Activated naive CD8-positive, alpha-beta T cell treated with anti-CD3 and anti-CD28 coated beads, Interleukin-2, amount 10 ng/mL, durations not matched to agents 7 days and 5 days (primary cell): Measurements from ENCODE around the gene KXD1. TPM values are rescaled to one million over a fixed set of nuclear protein-coding genes. Genes with fewer than 3 reads are reported as not detected.
"Not testable (repeated sequence)": the region's sequence is repeated elsewhere in the genome, so short reads cannot be mapped to it uniquely, and the experiment has no call there.

ENCODE experiments used
- ATAC-seq: fragments of 150-1000 bp; cut with Tn5 transposase; one replicate; pipeline ENCODE4 v1.10.0; 2021; ENCODE audit warnings: low read depth, moderate library complexity
- POLR2A ChIA-PET: fragments of 350-600 bp; sonication (Branson Sonifier 250); formaldehyde crosslinking; loops from one replicate; lab custom pipeline; 2021; ENCODE audit warnings: antibody characterized with exemption; lab: Charles Lee
- DNase-seq: peaks from one replicate; pipeline ENCODE4 v3.0.0; 2021
- H3K27ac Mint-ChIP-seq: one replicate; pipeline ENCODE4 v1.8.0; 2022; ENCODE audit warnings: mild to moderate bottlenecking, mixed read lengths
- H3K27me3 Mint-ChIP-seq: one replicate; pipeline ENCODE4 v1.8.0; 2022; ENCODE audit warnings: mild to moderate bottlenecking, moderate library complexity, mixed read lengths
- H3K36me3 Mint-ChIP-seq: one replicate; pipeline ENCODE4 v1.8.0; 2021; ENCODE audit warnings: mild to moderate bottlenecking, mixed read lengths
- H3K4me1 Mint-ChIP-seq: one replicate; pipeline ENCODE4 v1.8.0; 2021; ENCODE audit warnings: mixed read lengths
- H3K4me3 Mint-ChIP-seq: one replicate; pipeline ENCODE4 v1.8.0; 2022; ENCODE audit warnings: mild to moderate bottlenecking, moderate library complexity, mixed read lengths
- H3K9me3 Mint-ChIP-seq: one replicate; pipeline ENCODE4 v1.8.0; 2021; ENCODE audit warnings: mixed read lengths
- total RNA-seq, 2 experiments: library from RNA; stranded (reverse); gene quantifications; one replicate each; pipeline ENCODE4 v1.2.3, GENCODE V29; 2021

The KXD1 gene
- total RNA-seq, 2 experiments from 2014 or later = 96.7 to 105 TPM

DNA sequence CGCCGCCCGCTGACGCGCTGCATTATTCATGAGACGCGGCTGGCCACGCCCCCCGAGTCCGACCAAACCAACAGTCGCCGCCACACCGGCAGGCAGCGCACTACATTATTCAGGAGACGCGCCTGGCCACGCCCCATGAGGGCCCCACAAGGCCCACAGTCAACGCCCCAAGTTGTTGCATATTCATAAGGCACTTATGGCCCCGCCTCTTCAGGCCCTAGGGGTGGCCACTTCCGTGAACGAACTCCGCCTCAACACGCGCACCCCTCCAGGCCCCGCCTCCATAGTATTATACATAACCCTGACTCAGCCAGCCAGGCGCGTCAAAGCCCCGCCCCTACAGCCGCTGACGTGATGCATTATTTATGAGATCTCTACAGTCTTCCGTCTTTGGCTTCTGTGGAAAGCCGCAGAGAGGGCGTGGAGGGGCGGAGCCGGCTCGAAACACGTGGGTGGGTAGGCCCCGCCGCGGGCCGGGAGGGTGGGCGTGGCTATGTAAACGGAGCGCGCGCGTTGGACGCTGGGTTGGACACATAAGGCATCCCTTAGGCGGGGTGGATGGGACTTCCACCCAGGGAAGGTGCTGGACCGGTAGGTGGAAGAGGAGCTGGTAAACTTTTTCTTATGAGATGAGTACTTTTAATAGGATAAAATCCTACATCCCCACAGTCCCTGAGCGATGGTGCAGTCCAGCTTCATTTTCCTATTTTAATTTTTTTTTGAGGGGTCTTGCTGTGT lies 35.4 kb upstream of the KXD1 start:
- peak; percentile 92 for ATAC-seq
- no peaks in the 10 kb centered on the region for H3K9me3 Mint-ChIP-seq

DNA sequence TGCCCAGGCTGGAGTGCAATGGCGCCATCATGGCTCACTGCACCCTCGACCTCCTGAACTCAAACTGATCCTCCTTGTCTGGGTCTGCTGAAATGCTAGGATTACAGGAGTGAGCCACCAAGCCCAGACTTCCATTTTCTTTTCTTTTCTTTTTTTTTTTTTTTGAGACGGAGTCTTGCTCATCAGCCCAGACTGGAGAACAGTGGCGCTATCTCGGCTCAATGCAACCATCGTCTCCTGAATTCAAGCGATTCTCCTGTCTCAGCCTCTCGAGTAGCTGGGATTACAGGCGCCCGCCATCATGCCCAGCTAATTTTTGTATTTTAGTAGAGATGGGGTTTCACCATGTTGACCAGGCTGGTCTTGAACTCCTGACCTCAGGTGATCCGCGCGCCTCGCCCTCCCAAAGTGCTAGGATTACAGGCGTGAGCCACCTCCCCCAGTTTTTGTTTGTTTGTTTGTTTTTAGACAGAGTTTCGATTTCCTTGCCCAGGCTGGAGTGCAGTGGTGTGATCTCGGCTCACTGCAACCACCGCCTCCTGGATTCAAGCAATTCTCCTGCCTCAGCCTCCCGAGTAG lies 34.7 kb upstream of the KXD1 start:
- not testable (repeated sequence) for H3K27me3 Mint-ChIP-seq, H3K4me1 Mint-ChIP-seq, ATAC-seq, H3K36me3 Mint-ChIP-seq, DNase-seq, H3K9me3 Mint-ChIP-seq
- POLR2A ChIA-PET = interaction anchor here (0.6 to 5.3 kb wide), 13 partner anchors 9 to 993 kb away, joined by 3 to 40 read pairs (median 7); partner anchors contain the start of genes KXD1, NDUFA13, REX1BD and UBA52
- H3K4me3 Mint-ChIP-seq = peak overlapping the region; percentile 98
- peak overlapping the region; percentile 95 for H3K27ac Mint-ChIP-seq

More for the DNA sequence above, 35.4 kb upstream of the KXD1 start:
- Mint-ChIP-seq H3K27ac (peak overlapping the region; percentile 95), H3K4me1 (peaks cover 5% of the 10 kb centered on the region), H3K36me3 (no peaks in the 10 kb centered on the region), H3K27me3 (no peaks in the 10 kb centered on the region), H3K4me3 (peak overlapping the region; percentile 98)
- peak; percentile 100 for DNase-seq
- POLR2A ChIA-PET = interaction anchor here (0.6 to 5.3 kb wide), 16 partner anchors 9 to 994 kb away, joined by 3 to 40 read pairs (median 7); partner anchors contain the start of genes FKBP8, KXD1, NDUFA13 and REX1BD

DNA sequence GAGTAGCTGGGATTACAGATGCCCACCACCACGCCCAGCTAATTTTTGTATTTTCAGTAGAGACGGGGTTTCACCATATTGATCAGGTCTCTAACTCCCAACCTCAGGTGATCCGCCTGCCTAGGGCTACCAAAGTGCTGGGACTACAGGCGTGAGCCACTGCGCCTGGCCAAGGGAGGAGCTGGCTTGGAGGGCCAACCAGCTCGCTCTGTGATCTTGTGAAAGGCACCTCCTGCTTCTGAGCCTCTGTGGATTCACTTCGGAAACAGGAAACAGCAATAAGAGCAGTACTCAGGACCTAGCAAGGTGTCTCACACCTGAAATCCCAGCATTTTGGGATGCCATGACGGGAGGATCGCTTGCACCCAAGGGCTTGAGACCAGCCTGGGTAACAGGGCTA lies 33.8 kb upstream of the KXD1 start:
- H3K4me3 Mint-ChIP-seq = no peak overlapping the region
- DNase-seq (no peak), ATAC-seq (no peak)
- POLR2A ChIA-PET = interaction anchor here (1.6 to 5.3 kb wide), 3 partner anchors 34 to 308 kb away, joined by 6 to 40 read pairs (median 32); partner anchors contain the start of genes KXD1, REX1BD and UPF1
- H3K9me3 Mint-ChIP-seq = no peaks in the 10 kb centered on the region
- H3K36me3 Mint-ChIP-seq = no peaks in the 10 kb centered on the region
- no peaks in the 10 kb centered on the region for H3K27me3 Mint-ChIP-seq
- H3K27ac Mint-ChIP-seq = peak overlapping the region; percentile 54
- H3K4me1 Mint-ChIP-seq = peaks cover 5% of the 10 kb centered on the region

DNA sequence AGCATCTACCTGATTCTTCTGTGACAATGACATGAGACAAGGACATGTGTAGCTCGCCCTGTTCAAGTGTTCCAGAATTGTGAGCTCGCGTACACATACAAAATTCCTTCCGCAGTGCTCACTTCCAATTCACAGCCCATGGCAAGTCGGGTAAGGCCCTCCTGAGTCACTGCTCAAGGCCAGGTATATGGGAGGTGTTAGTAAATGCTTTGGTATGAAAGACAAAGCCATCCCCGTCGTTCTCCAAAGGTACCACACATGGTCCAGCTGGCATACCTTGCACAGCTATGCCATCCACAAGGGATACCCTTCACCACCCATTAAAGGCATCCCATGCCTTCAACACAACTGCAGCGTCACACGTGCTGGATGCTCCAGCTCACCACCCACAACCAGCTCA lies 31.4 kb upstream of the KXD1 start:
- no peak overlapping the region for H3K4me3 Mint-ChIP-seq
- no peaks in the 10 kb centered on the region for H3K9me3 Mint-ChIP-seq
- H3K27ac Mint-ChIP-seq = no peak overlapping the region
- no peaks in the 10 kb centered on the region for H3K27me3 Mint-ChIP-seq
- POLR2A ChIA-PET = interaction anchor here (0.6 to 0.9 kb wide), 2 partner anchors 13 to 16 kb away, joined by 3 to 7 read pairs; no protein-coding TSS in a partner anchor
- DNase-seq (no peak), ATAC-seq (no peak)
- H3K36me3 Mint-ChIP-seq = peaks cover 2% of the 10 kb centered on the region
- peaks cover 1% of the 10 kb centered on the region for H3K4me1 Mint-ChIP-seq

DNA sequence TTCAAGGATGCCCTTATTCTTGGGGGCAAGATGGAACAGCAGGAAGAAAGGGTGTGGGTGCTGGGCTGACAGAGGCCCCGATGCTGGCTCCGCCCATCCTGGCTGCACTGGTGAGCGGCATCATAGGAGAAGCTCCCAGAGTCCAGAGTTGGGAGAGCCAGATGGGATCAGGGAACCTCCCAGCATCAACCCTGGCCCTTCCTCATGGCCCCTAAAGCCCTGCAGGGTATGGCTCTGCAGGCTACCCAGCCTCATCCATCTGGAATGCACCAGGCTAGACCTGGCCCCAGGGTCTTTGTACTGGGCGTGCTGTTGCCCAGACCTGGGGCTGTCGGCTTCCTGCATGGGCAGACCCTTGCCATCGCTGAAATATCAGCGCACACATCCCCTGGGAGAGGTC lies 27.9 kb upstream of the KXD1 start:
- H3K27me3 Mint-ChIP-seq = no peaks in the 10 kb centered on the region
- no peaks in the 10 kb centered on the region for H3K9me3 Mint-ChIP-seq
- H3K4me3 Mint-ChIP-seq = no peak overlapping the region
- H3K36me3 Mint-ChIP-seq = peaks cover 8% of the 10 kb centered on the region
- ATAC-seq = no peak
- DNase-seq = no peak
- POLR2A ChIA-PET = interaction anchor here (0.6 to 1.8 kb wide), 3 partner anchors 42 to 240 kb away, joined by 3 to 5 read pairs (median 3); partner anchors contain the start of gene UBA52
- no peak overlapping the region for H3K27ac Mint-ChIP-seq
- no peaks in the 10 kb centered on the region for H3K4me1 Mint-ChIP-seq

DNA sequence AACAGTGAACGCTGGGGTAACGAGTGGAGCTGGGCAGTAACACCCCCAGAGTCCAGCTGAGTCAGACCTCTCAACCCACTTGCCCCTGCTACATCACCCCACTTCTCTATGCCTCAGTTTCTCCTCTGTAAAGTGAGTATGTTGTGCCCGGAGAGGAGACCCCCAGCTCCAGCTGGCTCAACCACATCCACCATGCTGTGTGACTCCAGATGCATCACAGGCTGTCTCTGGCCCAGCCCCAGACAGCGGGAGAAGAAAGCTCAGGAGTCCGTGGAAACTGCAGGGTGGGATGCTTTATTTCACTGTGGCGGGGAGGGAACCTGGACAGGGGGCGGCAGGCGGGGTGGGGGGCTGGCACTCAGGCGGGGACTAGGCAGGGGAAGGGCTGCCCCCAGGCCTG lies 26.2 kb upstream of the KXD1 start:
- no peaks in the 10 kb centered on the region for H3K27me3 Mint-ChIP-seq
- no peaks in the 10 kb centered on the region for H3K4me1 Mint-ChIP-seq
- H3K36me3 Mint-ChIP-seq = peaks cover 12% of the 10 kb centered on the region
- no peak overlapping the region for H3K27ac Mint-ChIP-seq
- H3K9me3 Mint-ChIP-seq = no peaks in the 10 kb centered on the region
- ATAC-seq = no peak
- H3K4me3 Mint-ChIP-seq = no peak overlapping the region
- DNase-seq = no peak
- POLR2A ChIA-PET = interaction anchor here (1.1 kb wide), 2 partner anchors 9 to 10 kb away, joined by 3 to 7 read pairs; no protein-coding TSS in a partner anchor

DNA sequence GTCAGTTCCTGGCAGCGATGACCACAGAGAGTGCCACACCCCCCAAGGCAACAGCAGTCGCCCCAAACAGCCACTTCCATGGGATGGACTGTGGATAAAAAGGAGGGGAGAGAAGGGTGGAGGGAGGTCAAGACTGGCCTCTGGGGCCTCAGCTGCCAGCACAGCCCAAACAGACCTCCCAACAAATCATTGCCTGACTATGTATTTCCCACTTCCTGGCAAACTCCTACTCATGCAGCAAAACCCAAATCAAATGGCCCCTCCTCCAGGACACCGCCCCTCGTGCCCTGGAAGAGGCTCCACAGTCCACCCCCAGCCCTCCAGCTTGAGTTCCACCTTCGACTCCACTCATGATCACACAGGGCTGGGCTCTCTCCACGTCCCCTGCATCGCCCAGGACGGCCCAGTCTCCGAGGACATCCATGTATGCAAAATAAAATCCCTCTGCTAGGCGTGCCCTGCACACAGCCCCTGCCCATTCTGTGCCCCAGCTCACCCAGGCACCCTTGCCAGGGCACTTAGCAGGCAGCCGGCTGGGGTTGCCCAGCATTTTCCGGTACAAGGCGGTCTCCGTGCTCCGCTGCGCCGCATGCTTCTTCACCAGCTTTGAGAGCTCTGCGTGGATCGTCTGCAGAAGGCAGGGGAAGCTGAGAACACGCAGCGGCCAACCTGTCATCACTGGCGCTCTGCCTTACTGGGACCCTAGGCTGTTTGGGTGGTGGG lies 25.3 kb upstream of the KXD1 start:
- ATAC-seq = no peak

DNA sequence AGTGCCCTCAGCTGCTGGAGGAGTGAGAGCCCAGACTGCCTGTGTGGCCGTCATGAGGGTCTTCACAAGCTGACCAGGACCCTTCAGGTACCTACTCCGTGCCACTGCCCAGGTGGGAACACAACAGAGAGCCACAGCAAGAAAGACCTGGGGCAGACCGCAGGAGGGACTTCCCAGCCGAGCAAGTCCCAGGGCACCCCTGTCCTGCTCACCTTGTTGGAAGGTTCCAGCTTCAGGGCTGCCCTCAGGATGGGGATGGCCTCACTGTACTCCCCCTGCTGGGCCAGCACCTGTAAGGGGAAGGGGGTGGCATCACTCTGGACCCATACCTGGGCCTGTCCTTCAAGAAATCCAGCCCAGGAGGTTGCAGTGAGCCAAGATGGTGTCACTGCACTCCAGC lies 24.6 kb upstream of the KXD1 start:
- no peaks in the 10 kb centered on the region for H3K27me3 Mint-ChIP-seq
- no peak overlapping the region for H3K27ac Mint-ChIP-seq
- POLR2A ChIA-PET = interaction anchor here (1.1 to 1.7 kb wide), 2 partner anchors 15 to 55 kb away, joined by 3 read pairs; no protein-coding TSS in a partner anchor
- DNase-seq = no peak
- H3K36me3 Mint-ChIP-seq = peaks cover 14% of the 10 kb centered on the region
- no peak overlapping the region for H3K4me3 Mint-ChIP-seq
- ATAC-seq = no peak
- H3K4me1 Mint-ChIP-seq = no peaks in the 10 kb centered on the region
- H3K9me3 Mint-ChIP-seq = no peaks in the 10 kb centered on the region

More for the DNA sequence above, 25.3 kb upstream of the KXD1 start:
- no peaks in the 10 kb centered on the region for H3K9me3 Mint-ChIP-seq
- H3K27me3 Mint-ChIP-seq = no peaks in the 10 kb centered on the region
- H3K4me3 Mint-ChIP-seq = no peak overlapping the region
- POLR2A ChIA-PET = interaction anchor here (1.1 to 1.7 kb wide), 4 partner anchors 9 to 56 kb away, joined by 3 to 7 read pairs (median 3); no protein-coding TSS in a partner anchor
- peaks cover 14% of the 10 kb centered on the region for H3K36me3 Mint-ChIP-seq
- DNase-seq = no peak
- no peaks in the 10 kb centered on the region for H3K4me1 Mint-ChIP-seq
- H3K27ac Mint-ChIP-seq = no peak overlapping the region

DNA sequence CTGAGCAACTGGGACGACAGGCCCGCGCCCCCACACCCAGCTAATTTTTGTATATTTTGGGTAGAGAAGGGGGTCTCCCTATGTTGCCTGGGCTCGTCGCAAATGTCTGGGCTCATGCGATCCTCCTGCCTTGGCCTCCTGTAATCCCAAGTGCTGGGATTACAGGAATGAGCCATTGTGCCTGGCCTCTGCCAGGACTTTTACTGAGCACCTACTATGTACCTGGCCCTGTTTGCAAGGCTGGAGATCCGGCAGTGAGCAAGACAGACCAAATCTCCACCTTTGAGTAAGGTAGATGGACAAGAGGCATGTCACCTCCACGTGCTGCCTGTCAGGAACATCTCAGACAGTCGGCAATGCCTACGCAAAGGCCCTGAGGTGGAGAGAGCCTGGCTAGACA lies 21.2 kb upstream of the KXD1 start:
- Mint-ChIP-seq H3K9me3 (no peaks in the 10 kb centered on the region), H3K4me1 (peaks cover 2% of the 10 kb centered on the region), H3K27ac (no peak overlapping the region), H3K36me3 (peaks cover 18% of the 10 kb centered on the region), H3K27me3 (no peaks in the 10 kb centered on the region), H3K4me3 (no peak overlapping the region)
- ATAC-seq (no peak), DNase-seq (no peak)
- POLR2A ChIA-PET = no interaction called here

DNA sequence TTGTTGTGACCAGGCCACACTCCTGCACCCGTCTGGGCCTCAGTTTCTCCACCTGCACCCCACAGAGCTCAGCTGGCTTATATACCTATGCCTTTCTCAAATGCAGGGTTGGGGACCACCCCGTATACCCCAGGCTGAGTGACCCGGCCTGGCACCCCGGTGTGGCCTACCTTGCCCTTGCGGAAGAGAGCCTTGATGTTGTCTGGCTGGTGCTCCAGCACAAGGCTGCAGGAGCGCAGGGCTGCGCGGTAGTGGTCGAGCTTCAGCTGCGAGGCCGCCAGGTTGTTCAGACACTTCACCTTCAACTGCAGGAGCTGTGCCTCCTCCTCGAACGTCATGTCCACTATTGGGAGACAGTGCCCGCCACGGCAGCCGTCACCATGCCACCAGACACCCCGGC lies 20.2 kb upstream of the KXD1 start:
- no peak for DNase-seq
- Mint-ChIP-seq H3K9me3 (no peaks in the 10 kb centered on the region), H3K36me3 (peaks cover 15% of the 10 kb centered on the region), H3K4me3 (no peak overlapping the region), H3K4me1 (peaks cover 2% of the 10 kb centered on the region), H3K27me3 (no peaks in the 10 kb centered on the region), H3K27ac (no peak overlapping the region)
- no peak for ATAC-seq
- POLR2A ChIA-PET = interaction anchor here (0.6 kb wide), 1 partner anchor 20 kb away, joined by 5 read pairs; no protein-coding TSS in a partner anchor

DNA sequence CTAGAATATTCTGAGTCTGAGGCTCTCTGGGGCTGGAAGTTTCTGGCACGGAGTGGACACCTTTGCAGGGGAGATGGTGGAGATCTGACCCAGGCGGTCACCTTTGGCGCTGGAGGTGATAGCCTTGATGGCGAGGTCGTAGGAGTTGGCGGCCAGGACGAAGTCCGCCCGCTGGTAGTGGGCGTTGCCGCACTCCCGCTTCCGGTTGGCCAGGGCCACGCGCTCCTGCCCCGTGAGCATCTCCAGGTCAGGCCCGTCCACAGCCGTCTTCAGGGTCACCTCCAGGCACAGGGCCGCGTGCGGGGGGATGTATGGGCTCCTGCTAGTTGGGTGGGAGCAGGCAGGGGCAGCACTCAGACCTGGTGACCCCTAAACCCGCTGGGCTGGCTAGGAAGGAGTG lies 19.6 kb upstream of the KXD1 start:
- H3K27ac Mint-ChIP-seq = no peak overlapping the region
- DNase-seq = no peak
- POLR2A ChIA-PET = interaction anchor here (0.5 to 0.8 kb wide), 4 partner anchors 13 to 48 kb away, joined by 3 to 5 read pairs (median 3); no protein-coding TSS in a partner anchor
- no peak for ATAC-seq
- peaks cover 4% of the 10 kb centered on the region for H3K4me1 Mint-ChIP-seq
- no peaks in the 10 kb centered on the region for H3K27me3 Mint-ChIP-seq
- H3K36me3 Mint-ChIP-seq = peaks cover 13% of the 10 kb centered on the region
- H3K9me3 Mint-ChIP-seq = no peaks in the 10 kb centered on the region
- H3K4me3 Mint-ChIP-seq = no peak overlapping the region

DNA sequence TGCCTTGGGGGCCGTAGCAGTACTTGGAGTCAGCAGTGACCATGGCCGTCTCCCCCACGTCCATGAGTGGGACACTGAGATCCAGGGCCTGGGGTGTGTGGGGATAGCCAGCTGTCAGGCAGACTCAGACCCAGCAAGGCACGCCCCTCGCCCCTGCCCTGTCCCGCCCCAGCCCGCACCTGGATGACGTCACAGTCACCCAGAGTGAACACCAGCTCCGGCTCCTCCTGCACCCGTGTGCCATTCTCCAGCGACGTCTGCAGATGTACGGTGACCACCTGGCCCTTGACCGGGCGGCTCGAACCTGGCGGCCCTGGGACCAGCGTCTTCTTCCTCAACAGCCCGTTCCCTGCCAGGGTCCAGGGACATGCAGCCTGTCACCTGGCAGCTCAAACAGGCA lies 18.3 kb upstream of the KXD1 start:
- peaks cover 11% of the 10 kb centered on the region for H3K36me3 Mint-ChIP-seq
- no peak overlapping the region for H3K4me3 Mint-ChIP-seq
- ATAC-seq (no peak), DNase-seq (no peak)
- POLR2A ChIA-PET = interaction anchor here (0.6 to 0.7 kb wide), 2 partner anchors 13 to 492 kb away, joined by 3 to 7 read pairs; no protein-coding TSS in a partner anchor
- no peak overlapping the region for H3K27ac Mint-ChIP-seq
- H3K9me3 Mint-ChIP-seq = no peaks in the 10 kb centered on the region
- H3K4me1 Mint-ChIP-seq = peaks cover 8% of the 10 kb centered on the region
- no peaks in the 10 kb centered on the region for H3K27me3 Mint-ChIP-seq

DNA sequence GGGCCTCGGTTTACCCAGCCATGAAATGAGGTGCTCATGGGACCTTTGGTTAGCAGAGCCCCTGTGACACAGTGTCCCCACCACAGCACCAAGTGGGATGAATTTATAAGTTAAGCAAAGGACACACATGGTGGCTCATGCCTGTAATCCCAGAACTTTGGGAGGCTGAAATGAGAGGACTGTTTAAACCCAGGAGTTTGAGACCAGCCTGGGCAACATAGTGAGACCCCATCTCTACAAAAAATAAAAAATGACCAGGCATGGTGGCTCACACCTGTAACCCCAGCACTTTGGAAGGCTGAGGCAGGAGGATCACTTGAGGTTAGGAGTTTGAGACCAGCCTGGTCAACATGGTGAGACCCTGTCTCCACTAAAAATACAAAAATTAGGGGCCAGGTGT lies 17.5 kb upstream of the KXD1 start:
- POLR2A ChIA-PET, H3K4me3 Mint-ChIP-seq: not testable (repeated sequence)

More for the DNA sequence above, 17.5 kb upstream of the KXD1 start:
- not testable (repeated sequence) for ATAC-seq, H3K27me3 Mint-ChIP-seq, H3K27ac Mint-ChIP-seq, H3K9me3 Mint-ChIP-seq, DNase-seq
- Mint-ChIP-seq H3K4me1 (peaks cover 10% of the 10 kb centered on the region), H3K36me3 (peaks cover 10% of the 10 kb centered on the region)
